IPS DF 19.7 (cell line): ENCODE results near the gene CCNY.

ENCODE experiments used
- DNase-seq: peaks from one replicate; pipeline ENCODE4 v3.0.0-alpha.2; 2013; ENCODE audit warnings: low read depth, low spot score

CCNY gene

GRCh38 chr10:35425595-35425994 is 89.3 kb downstream of the CCNY start:
- DNase-seq = no peak

GRCh38 chr10:35426657-35427056 is 90.3 kb downstream of the CCNY start:
- DNase-seq = no peak

- DNase-seq = no peak
Measured at GRCh38 chr10:35427543-35427942, 91.2 kb downstream of the CCNY start.

GRCh38 chr10:35428521-35428920 is 92.2 kb downstream of the CCNY start:
- no peak for DNase-seq

- no peak for DNase-seq
Measured at GRCh38 chr10:35432781-35433338, 96.6 kb downstream of the CCNY start.

GRCh38 chr10:35433851-35434426 is 97.6 kb downstream of the CCNY start:
- DNase-seq = no peak

GRCh38 chr10:35434533-35434932 is 98.2 kb downstream of the CCNY start:
- DNase-seq = no peak

- no peak for DNase-seq
Measured at GRCh38 chr10:35435824-35436223, 99.5 kb downstream of the CCNY start.

GRCh38 chr10:35437829-35438228 is 101.5 kb downstream of the CCNY start:
- DNase-seq = no peak

GRCh38 chr10:35438718-35439571 is 102.6 kb downstream of the CCNY start:
- DNase-seq = no peak

- DNase-seq = no peak
Measured at GRCh38 chr10:35440016-35440415, 103.7 kb downstream of the CCNY start.

GRCh38 chr10:35442028-35442427 is 105.7 kb downstream of the CCNY start:
- no peak for DNase-seq

GRCh38 chr10:35442592-35442991 is 106.3 kb downstream of the CCNY start:
- DNase-seq = no peak

- no peak for DNase-seq
Measured at GRCh38 chr10:35443858-35444257, 107.5 kb downstream of the CCNY start.

GRCh38 chr10:35445150-35445884 is 109.0 kb downstream of the CCNY start:
- DNase-seq = no peak

- DNase-seq = no peak
Measured at GRCh38 chr10:35446439-35446838, 110.1 kb downstream of the CCNY start.

- no peak for DNase-seq
Measured at GRCh38 chr10:35447693-35448407, 111.5 kb downstream of the CCNY start.

GRCh38 chr10:35448687-35449662 is 112.7 kb downstream of the CCNY start:
- DNase-seq = no peak

GRCh38 chr10:35449944-35450343 is 113.6 kb downstream of the CCNY start:
- no peak for DNase-seq
